Colonic mucosa (tissue), 4 donors: ENCODE measurements around the gene CEMIP. TPM values are rescaled to one million over a fixed set of nuclear protein-coding genes. Genes with fewer than 3 reads are reported as not detected.

Experiments used
- DNase-seq: peaks from one replicate; pipeline ENCODE4 v3.0.0-alpha.2; 2020
- H3K27ac ChIP-seq: fragments of 200-600 bp; one replicate; pipeline ENCODE4 v1.8.0; 2021
- H3K27me3 ChIP-seq: fragments of 200-600 bp; one replicate; pipeline ENCODE4 v1.8.0; 2021
- H3K36me3 ChIP-seq: fragments of 200-600 bp; one replicate; pipeline ENCODE4 v1.8.0; 2021
- H3K4me1 ChIP-seq: fragments of 200-600 bp; one replicate; pipeline ENCODE4 v1.8.0; 2021; ENCODE audit warnings: mild to moderate bottlenecking
- H3K4me3 ChIP-seq: fragments of 200-600 bp; one replicate; pipeline ENCODE4 v1.8.0; 2021
- H3K9ac ChIP-seq, 2 donors: one replicate each; pipeline ENCODE4 v1.7.0; 2013; ENCODE audit warnings: control low read depth in 2 of 2, low read depth in 2 of 2, low read length in 2 of 2
- H3K9me3 ChIP-seq: fragments of 200-600 bp; one replicate; pipeline ENCODE4 v1.8.0; 2021
- intact Hi-C: fragments of 100-400 bp; cut with DNase I; formaldehyde crosslinking; loops from one replicate; pipeline ENCODE4 v1.14.1; 2022
- total RNA-seq, 2 donors: library from RNA; stranded (reverse); fragmentation: NEBNext Ultra II Directional in 1 of 2; extraction: Animal tissue kit (Norgen Biotek cat#: 25700) in 1 of 2; gene quantifications; one replicate each; pipeline ENCODE4 v1.2.1, GENCODE V29; 2021
- TF ChIP-seq, protein P1 (sequence below): fragments of 200-600 bp; IDR thresholded peaks from one replicate; pipeline ENCODE4 v1.8.0; 2022; ENCODE audit warnings: antibody characterized with exemption, mild to moderate bottlenecking
- donor health status: healthy.
- donor health status: DM: no; HTN: no; CAD: no.
- donor health status: DM: no; HTN: no; CAD: no.

CEMIP gene
- total RNA-seq, 2 donors from 2014 or later = 2.1 to 2.9 TPM

DNA sequence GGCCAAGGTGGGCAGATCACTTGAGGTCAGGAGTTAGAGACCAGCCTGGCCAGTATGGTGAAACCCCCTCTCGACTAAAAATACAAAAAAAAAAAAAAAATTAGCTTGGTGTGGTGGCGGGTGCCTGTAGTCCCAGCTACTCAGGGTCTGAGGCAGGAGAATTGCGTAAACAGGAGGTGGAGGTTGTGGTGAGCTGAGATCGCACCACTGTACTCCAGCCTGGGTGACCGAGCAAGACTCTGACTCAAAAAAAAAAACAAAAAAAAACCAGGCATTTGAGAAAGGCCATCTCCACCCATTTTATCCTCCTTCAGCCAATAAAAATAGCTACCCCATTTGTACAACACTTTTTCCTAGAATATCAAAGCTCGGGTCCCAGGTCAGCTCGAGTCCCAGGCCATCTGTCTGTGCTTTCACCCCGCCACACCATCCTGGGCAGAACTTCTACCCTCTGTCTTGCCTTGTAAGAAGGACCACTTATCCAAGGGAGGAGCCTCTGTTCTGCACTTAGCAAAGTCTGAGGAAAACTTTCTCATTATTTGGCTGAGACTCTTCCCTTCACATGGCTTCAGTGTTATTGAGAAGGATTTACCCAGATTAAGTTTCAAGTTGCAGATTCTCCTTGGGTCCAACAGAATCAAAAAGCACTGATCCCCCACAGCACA lies 111.3 kb downstream of the CEMIP start:
- H3K27ac ChIP-seq = no peak overlapping the region
- TF ChIP-seq, protein P1, sequence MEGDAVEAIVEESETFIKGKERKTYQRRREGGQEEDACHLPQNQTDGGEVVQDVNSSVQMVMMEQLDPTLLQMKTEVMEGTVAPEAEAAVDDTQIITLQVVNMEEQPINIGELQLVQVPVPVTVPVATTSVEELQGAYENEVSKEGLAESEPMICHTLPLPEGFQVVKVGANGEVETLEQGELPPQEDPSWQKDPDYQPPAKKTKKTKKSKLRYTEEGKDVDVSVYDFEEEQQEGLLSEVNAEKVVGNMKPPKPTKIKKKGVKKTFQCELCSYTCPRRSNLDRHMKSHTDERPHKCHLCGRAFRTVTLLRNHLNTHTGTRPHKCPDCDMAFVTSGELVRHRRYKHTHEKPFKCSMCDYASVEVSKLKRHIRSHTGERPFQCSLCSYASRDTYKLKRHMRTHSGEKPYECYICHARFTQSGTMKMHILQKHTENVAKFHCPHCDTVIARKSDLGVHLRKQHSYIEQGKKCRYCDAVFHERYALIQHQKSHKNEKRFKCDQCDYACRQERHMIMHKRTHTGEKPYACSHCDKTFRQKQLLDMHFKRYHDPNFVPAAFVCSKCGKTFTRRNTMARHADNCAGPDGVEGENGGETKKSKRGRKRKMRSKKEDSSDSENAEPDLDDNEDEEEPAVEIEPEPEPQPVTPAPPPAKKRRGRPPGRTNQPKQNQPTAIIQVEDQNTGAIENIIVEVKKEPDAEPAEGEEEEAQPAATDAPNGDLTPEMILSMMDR = no peak
- no peaks in the 10 kb centered on the region for H3K27me3 ChIP-seq
- intact Hi-C loops = no loop called here
- no peaks in the 10 kb centered on the region for H3K36me3 ChIP-seq
- H3K9me3 ChIP-seq = no peaks in the 10 kb centered on the region
- no peak overlapping the region for H3K9ac ChIP-seq
- DNase-seq = no peak
- H3K4me3 ChIP-seq = no peak overlapping the region
- H3K4me1 ChIP-seq = no peaks in the 10 kb centered on the region

DNA sequence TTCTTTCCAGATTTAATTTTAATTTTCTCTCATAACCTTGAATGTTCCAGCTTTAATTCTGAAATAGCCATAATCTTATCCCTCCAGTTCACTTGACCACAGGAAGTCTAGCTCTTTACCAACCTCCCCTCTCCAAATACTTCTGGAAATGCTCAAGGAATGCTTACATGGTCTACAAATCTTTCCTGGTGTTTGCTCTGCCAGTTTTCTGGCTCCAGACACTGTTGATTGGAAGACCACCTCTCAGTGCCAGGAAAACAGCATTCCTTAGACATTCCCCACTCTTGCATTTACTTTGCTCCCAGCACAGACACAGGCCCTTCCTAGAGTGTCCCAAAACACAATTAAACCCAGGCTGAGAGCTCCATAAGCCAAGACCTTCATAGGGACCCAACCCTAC lies 111.8 kb downstream of the CEMIP start:
- Histone ChIP-seq H3K9me3 (no peaks in the 10 kb centered on the region), H3K27me3 (no peaks in the 10 kb centered on the region), H3K36me3 (no peaks in the 10 kb centered on the region), H3K27ac (no peak overlapping the region), H3K9ac (no peak overlapping the region), H3K4me1 (no peaks in the 10 kb centered on the region), H3K4me3 (no peak overlapping the region)
- intact Hi-C loops = no loop called here
- TF ChIP-seq, protein P1 = no peak
- DNase-seq = no peak

DNA sequence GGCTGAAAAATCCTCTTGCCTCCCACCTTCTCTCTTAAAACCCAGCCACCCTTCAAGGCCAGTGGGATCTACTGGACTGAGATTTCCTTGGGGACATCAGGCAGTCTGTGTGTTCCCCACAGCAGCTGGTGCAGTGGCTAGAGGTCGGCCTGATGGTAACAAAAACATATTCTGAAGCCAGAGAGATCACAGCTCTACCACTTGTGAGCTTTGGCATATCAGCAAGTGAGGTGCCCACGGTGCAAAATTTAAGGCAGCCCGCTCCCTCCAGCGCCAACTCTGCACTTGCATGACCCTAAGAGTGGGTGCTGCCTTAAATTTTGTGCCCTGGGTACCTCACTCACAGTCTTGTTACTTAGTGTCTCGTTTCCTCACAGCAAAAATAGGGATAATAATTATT lies 113.2 kb downstream of the CEMIP start:
- no peak overlapping the region for H3K9ac ChIP-seq
- H3K36me3 ChIP-seq = no peaks in the 10 kb centered on the region
- no peaks in the 10 kb centered on the region for H3K4me1 ChIP-seq
- intact Hi-C loops = no loop called here
- no peaks in the 10 kb centered on the region for H3K27me3 ChIP-seq
- no peak for DNase-seq
- TF ChIP-seq, protein P1 = no peak
- H3K27ac ChIP-seq = no peak overlapping the region
- H3K9me3 ChIP-seq = no peaks in the 10 kb centered on the region
- H3K4me3 ChIP-seq = no peak overlapping the region

DNA sequence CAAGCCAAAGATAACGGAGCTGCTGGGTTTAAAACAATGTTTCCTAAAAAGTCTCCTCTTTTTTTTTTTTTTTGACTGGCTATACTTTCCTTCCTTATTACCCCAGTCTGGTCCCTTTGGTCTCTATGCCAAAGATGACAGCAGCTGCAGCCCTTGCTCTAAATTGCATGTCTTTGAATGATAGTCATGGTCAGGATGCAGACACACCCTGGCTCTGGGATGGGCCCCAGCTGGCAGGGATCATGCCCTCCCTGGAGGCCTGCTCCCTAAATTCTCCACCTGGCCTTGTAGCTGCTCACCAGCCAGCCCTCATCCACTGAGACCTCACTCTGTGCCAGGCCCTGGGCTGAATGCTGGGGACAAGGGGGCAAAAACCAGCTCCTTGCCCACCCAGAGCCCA lies 114.6 kb downstream of the CEMIP start:
- H3K9me3 ChIP-seq = no peaks in the 10 kb centered on the region
- H3K4me1 ChIP-seq = no peaks in the 10 kb centered on the region
- no peak overlapping the region for H3K27ac ChIP-seq
- DNase-seq = peak; percentile 30
- H3K9ac ChIP-seq = peak overlapping the region in 1 of 2 donors; percentile 24
- intact Hi-C loops = no loop called here
- TF ChIP-seq, protein P1 = no peak
- no peaks in the 10 kb centered on the region for H3K27me3 ChIP-seq
- H3K36me3 ChIP-seq = no peaks in the 10 kb centered on the region
- H3K4me3 ChIP-seq = no peak overlapping the region

DNA sequence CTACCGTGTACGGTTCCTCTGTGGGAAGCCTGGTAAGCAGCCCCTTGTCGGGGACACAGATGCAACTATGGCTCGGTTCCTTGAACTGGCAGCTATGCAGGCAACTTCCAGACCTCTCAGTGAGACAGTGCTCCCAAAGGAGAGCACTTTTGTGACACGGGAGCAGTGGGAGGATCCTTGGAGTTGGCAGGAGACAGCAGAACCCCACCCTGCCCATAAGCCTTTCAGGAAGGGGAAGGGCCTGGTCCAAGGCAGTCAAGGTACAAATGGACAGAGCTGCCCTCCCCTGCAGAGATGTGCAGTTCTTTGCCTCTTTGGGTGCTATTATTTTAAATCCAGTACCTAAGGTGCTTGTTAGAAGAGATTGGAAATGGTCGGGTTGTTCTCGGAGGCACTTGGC lies 115.9 kb downstream of the CEMIP start:
- TF ChIP-seq, protein P1 = no peak
- H3K36me3 ChIP-seq = no peaks in the 10 kb centered on the region
- no peaks in the 10 kb centered on the region for H3K27me3 ChIP-seq
- peak; percentile 30 for DNase-seq
- H3K4me1 ChIP-seq = no peaks in the 10 kb centered on the region
- intact Hi-C loops = no loop called here
- no peak overlapping the region for H3K4me3 ChIP-seq
- no peaks in the 10 kb centered on the region for H3K9me3 ChIP-seq
- no peak overlapping the region for H3K27ac ChIP-seq
- H3K9ac ChIP-seq = no peak overlapping the region
